Measurements from ENCODE around the gene ATG12. TPM values are rescaled to one million over a fixed set of nuclear protein-coding genes. Genes with fewer than 3 reads are reported as not detected.
"Not testable (repeated sequence)": the region's sequence is repeated elsewhere in the genome, so short reads cannot be mapped to it uniquely, and the experiment has no call there.

ATG12 gene
- total and polyA plus RNA-seq, 9 donors: 29.4 to 49.4 (median 33.8) TPM

DNA sequence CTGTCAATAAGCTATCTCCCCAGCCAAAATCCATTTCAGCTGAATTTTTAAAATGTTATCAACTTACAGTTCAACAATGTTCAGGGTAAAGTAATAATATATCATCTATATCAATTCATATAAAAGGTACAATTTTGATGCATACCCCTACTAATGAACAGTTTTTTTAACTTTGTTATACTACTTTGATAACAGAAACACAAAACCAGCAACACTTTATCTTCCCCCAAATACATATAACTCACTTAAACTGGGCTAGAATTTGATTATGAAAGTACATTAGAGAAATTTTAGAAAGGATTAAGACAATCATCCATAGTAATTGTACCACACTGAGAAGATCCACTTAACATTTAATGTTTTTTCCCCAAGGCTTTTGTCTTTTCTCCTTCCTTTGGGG, 30.0 kb downstream of the ATG12 start:
- Histone ChIP-seq H3K4me3 (no peak overlapping the region), H3K9me3 (no peaks in the 10 kb centered on the region), H3K27ac (no peak overlapping the region), H3K27me3 (no peaks in the 10 kb centered on the region), H3K4me1 (ENCODE audit: insufficient read depth) (peaks cover 4% of the 10 kb centered on the region), H3K36me3 (no peaks in the 10 kb centered on the region)
- no peak for DNase-seq
- intact Hi-C loops (cut with DNase I): no loop called here
- TF ChIP-seq POLR2A (IDR thresholded peaks at IDR 0.05): no peak
- TF ChIP-seq EP300 (IDR thresholded peaks at IDR 0.05): no peak
- TF ChIP-seq, protein P1, sequence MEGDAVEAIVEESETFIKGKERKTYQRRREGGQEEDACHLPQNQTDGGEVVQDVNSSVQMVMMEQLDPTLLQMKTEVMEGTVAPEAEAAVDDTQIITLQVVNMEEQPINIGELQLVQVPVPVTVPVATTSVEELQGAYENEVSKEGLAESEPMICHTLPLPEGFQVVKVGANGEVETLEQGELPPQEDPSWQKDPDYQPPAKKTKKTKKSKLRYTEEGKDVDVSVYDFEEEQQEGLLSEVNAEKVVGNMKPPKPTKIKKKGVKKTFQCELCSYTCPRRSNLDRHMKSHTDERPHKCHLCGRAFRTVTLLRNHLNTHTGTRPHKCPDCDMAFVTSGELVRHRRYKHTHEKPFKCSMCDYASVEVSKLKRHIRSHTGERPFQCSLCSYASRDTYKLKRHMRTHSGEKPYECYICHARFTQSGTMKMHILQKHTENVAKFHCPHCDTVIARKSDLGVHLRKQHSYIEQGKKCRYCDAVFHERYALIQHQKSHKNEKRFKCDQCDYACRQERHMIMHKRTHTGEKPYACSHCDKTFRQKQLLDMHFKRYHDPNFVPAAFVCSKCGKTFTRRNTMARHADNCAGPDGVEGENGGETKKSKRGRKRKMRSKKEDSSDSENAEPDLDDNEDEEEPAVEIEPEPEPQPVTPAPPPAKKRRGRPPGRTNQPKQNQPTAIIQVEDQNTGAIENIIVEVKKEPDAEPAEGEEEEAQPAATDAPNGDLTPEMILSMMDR (IDR thresholded peaks at IDR 0.05): no peak

DNA sequence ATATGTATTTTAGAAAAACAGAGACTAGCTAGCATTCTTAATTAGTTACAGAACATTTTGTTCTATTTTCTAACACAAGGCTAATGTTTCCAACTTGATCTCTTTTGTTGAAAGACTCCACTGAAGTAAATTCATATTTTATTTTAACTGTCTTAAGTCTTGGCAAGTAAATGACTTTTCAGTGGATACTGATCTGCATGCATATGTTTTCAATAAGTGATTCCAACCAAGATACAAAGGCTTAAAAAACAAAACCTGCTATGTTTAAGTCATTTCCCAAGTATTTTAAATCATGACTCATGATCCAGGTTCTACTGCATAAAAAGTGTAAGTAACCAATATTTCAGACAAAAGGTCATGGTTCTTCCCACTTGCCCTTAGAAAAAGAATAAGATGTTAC, 30.6 kb downstream of the ATG12 start:
- no peaks in the 10 kb centered on the region for H3K27me3 ChIP-seq
- peaks cover 4% of the 10 kb centered on the region for H3K4me1 ChIP-seq (ENCODE audit: insufficient read depth)
- intact Hi-C loops (cut with DNase I): no loop called here
- no peak for DNase-seq
- no peaks in the 10 kb centered on the region for H3K36me3 ChIP-seq
- no peak overlapping the region for H3K27ac ChIP-seq
- H3K4me3 ChIP-seq: no peak overlapping the region
- H3K9me3 ChIP-seq: no peaks in the 10 kb centered on the region
- TF ChIP-seq POLR2A (IDR thresholded peaks at IDR 0.05) (no peak), EP300 (IDR thresholded peaks at IDR 0.05) (no peak)
- TF ChIP-seq, protein P1 (IDR thresholded peaks at IDR 0.05): no peak

DNA sequence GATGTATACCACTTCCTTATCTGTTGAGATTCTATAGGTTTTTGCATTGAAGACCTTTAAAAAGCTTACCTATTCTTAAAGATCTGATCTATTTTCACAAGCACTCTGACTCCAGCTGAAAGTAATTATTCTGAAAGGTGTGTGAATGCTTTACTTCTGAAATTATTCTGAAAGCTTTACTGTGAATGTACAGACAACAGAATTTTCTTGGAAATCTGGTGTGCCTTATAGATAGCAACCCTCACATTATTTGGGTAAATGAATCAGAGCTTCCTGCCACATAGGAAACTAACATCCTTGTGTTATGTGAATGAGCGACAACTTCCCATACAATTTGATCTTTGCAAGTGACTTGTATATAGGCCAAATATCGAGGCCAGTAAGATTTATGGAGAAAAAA, 31.4 kb downstream of the ATG12 start:
- Histone ChIP-seq H3K27ac (no peak overlapping the region), H3K27me3 (no peaks in the 10 kb centered on the region), H3K36me3 (no peaks in the 10 kb centered on the region), H3K4me3 (no peak overlapping the region), H3K4me1 (ENCODE audit: insufficient read depth) (peaks cover 3% of the 10 kb centered on the region), H3K9me3 (no peaks in the 10 kb centered on the region)
- intact Hi-C loops (cut with DNase I): no loop called here
- WGBS, 3 donors: 52 to 64% (median 58%) methylated on average over 2 of the region's 2 CpGs
- TF ChIP-seq EP300 (IDR thresholded peaks at IDR 0.05) (no peak), POLR2A (IDR thresholded peaks at IDR 0.05) (no peak)
- TF ChIP-seq, protein P1 (IDR thresholded peaks at IDR 0.05): no peak
- DNase-seq: no peak

DNA sequence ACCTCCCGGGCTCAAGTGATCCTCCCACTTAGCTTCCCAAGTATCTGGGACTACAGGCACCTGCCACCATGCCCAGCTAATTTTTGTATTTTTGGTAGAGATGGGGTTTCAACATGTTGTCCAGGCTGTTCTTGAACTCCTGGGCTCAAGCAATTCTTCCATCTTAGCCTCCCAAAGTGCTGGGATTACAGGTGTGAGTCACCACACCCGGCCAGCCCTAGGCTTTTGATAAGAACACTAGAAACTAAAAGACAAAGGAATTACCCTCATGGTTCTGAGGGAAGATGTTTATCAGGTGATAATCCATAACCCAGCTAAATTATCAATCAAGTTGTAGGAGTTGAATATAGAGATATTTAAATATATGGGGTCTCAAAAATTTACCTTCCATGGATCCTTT, 33.3 kb downstream of the ATG12 start:
- H3K4me3 ChIP-seq; DNase-seq; H3K36me3 ChIP-seq; intact Hi-C loops (cut with DNase I); H3K9me3 ChIP-seq; H3K4me1 ChIP-seq (ENCODE audit: insufficient read depth); H3K27ac ChIP-seq; H3K27me3 ChIP-seq: not testable (repeated sequence)
- 83 to 93% (median 88%) methylated on average over 2 of the region's 2 CpGs for WGBS, 3 donors

DNA sequence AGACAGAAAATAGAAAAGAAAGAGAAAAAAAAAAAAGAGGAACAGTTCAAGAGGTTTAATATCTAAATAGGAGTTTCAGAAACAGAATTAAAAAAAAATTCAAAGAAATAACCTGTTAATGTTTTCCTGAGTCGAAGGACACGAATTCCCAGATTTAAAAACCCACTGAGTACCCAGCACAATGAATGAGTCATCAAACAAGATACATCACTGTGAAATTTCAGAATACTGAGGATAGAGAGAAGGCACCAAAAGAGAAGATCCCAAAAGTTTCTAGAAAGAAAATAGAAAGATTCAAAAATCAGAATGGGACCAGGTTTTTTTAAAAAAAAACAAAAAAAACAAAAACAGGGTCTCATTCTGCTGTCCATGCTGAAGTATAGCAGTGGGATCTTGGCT, 33.7 kb downstream of the ATG12 start:
- no peak for DNase-seq
- Histone ChIP-seq H3K27me3 (no peaks in the 10 kb centered on the region), H3K27ac (no peak overlapping the region), H3K4me3 (no peak overlapping the region), H3K4me1 (ENCODE audit: insufficient read depth) (no peaks in the 10 kb centered on the region), H3K36me3 (no peaks in the 10 kb centered on the region), H3K9me3 (no peaks in the 10 kb centered on the region)
- TF ChIP-seq EP300 (IDR thresholded peaks at IDR 0.05) (no peak), POLR2A (IDR thresholded peaks at IDR 0.05) (no peak)
- TF ChIP-seq, protein P1 (IDR thresholded peaks at IDR 0.05): no peak
- 84 to 93% (median 85%) methylated on average over 2 of the region's 2 CpGs for WGBS, 3 donors
- intact Hi-C loops (cut with DNase I): no loop called here
